Measurements from ENCODE around the gene PDHB.

DNA sequence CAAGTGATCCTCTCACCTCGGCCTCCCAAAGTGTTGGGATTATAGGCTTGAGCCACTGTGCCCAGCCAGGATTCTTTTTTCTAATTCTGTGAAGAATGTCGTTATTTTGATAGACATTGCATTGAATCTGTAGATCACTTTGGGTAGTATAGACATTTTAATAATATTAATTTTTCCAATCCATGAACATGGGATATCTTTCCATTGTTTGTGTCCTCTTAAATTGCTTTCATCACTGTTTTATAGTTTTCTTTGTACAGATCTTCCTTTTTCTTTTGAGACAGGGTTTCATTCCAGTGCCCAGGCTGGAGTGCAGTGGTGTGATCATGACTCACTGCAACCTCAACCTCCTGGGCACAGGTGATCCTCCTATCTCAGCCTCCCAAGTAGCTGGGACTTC is 46.7 kb upstream of the PDHB start:
- TF ChIP-seq CTCF (conservative IDR thresholded peaks at IDR 0.05 in 1 of 2, IDR thresholded peaks at IDR 0.05 in 1 of 2; ENCODE audit: low read depth in 1 of 2, low read length in 2 of 2) (no peak), EZH2 (IDR thresholded peaks at IDR 0.05; ENCODE audit: low read length, missing control alignments) (no peak)
